HG03520 (cell line): ENCODE data around the gene FUNDC2.

ENCODE experiments used
- ATAC-seq: cut with Tn5 transposase; IDR thresholded peaks from one replicate; pipeline ENCODE4 v1.9.1; 2021; ENCODE audit warnings: mild to moderate bottlenecking, moderate library complexity; ENCODE audit not compliant: unreplicated experiment

The FUNDC2 gene

GRCh38 chrX:155023907-155024833 is 2.5 kb upstream of the FUNDC2 start:
- no peak for ATAC-seq

GRCh38 chrX:155026420-155026726 is 271 bp upstream of the FUNDC2 start:
- ATAC-seq, result no peak

GRCh38 chrX:155027509-155028066 is 944 bp downstream of the FUNDC2 start:
- peak; percentile 0 for ATAC-seq

GRCh38 chrX:155028129-155028528 is 1.5 kb downstream of the FUNDC2 start:
- ATAC-seq, result no peak

- ATAC-seq, result no peak
Measured at GRCh38 chrX:155028877-155029291, 2.2 kb downstream of the FUNDC2 start.

GRCh38 chrX:155031657-155032056 is 5.0 kb downstream of the FUNDC2 start:
- ATAC-seq, result no peak

- no peak for ATAC-seq
Measured at GRCh38 chrX:155035688-155036087, 9.0 kb downstream of the FUNDC2 start.

- no peak for ATAC-seq
Measured at GRCh38 chrX:155046129-155046810, 19.6 kb downstream of the FUNDC2 start.

- no peak for ATAC-seq
Measured at GRCh38 chrX:155046811-155047528, 20.3 kb downstream of the FUNDC2 start.

- ATAC-seq, result no peak
Measured at GRCh38 chrX:155048977-155049619, 22.5 kb downstream of the FUNDC2 start.

- no peak for ATAC-seq
Measured at GRCh38 chrX:155052738-155053498, 26.3 kb downstream of the FUNDC2 start.

GRCh38 chrX:155053656-155054055 is 27.0 kb downstream of the FUNDC2 start:
- no peak for ATAC-seq

- ATAC-seq, result no peak
Measured at GRCh38 chrX:155054255-155054654, 27.6 kb downstream of the FUNDC2 start.

- ATAC-seq, result no peak
Measured at GRCh38 chrX:155055494-155055893, 28.9 kb downstream of the FUNDC2 start.

GRCh38 chrX:155056471-155056870 is 29.8 kb downstream of the FUNDC2 start:
- no peak for ATAC-seq

- peak; percentile 83 for ATAC-seq
Measured at GRCh38 chrX:155056877-155057792, 30.5 kb downstream of the FUNDC2 start.

GRCh38 chrX:155061760-155062159 is 35.1 kb downstream of the FUNDC2 start:
- ATAC-seq, result no peak

- no peak for ATAC-seq
Measured at GRCh38 chrX:155065035-155065734, 38.5 kb downstream of the FUNDC2 start.
